A172 (cell line): ENCODE measurements around the gene SEC24D. TPM values are rescaled to one million over a fixed set of nuclear protein-coding genes. Genes with fewer than 3 reads are reported as not detected.
"Not testable (repeated sequence)": the region's sequence is repeated elsewhere in the genome, so short reads cannot be mapped to it uniquely, and the experiment has no call there.

Experiments used
- DNase-seq: peaks from one replicate; pipeline ENCODE4 v3.0.0-alpha.2; 2015; ENCODE audit warnings: low spot score
- total RNA-seq: library from RNA; depleted of rRNA; stranded (reverse); fragments of >200 nt; shearing (Covaris generic); gene quantifications from 2 replicates; pipeline ENCODE4 v1.2.3, GENCODE V29; 2014

Gene SEC24D
- total RNA-seq, 1 experiment from 2014 or later: 36.8 TPM

DNA sequence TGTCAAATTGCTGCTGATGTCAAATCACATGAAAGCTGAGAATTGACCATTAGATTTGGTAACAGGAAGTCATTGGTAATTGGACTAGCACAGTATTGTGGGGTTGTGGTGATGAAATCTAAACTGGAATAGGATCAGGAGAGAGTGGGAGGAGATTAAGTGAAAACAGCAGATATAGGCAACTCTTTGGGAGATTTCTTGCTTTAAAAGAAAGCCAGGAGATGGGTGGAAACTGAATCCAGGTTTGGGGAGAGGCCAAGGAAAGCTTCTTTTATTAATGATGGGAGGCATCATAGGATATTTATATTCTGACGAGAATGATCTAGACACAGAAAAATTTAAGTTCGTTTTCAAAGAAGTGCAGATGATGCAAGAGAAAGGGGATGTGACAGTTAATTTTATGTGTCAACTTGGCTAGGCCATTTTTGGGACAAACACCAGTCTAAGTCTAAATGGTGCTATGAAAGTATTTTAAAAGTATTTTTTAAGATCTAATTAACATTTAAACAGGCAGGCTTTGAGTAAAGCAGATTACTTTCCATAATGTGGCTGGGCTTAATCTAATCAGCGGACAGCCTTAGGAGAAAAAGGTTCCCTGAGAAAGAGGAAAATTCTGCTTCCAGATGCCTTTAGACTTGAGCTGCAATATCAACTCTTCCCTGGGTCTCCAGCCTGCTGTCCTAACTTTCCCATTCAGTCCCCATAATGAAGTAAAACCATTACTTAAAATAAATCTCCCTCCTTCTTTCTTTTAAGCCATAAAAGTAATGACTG is 24.7 kb downstream of the SEC24D start:
- DNase-seq: no peak

DNA sequence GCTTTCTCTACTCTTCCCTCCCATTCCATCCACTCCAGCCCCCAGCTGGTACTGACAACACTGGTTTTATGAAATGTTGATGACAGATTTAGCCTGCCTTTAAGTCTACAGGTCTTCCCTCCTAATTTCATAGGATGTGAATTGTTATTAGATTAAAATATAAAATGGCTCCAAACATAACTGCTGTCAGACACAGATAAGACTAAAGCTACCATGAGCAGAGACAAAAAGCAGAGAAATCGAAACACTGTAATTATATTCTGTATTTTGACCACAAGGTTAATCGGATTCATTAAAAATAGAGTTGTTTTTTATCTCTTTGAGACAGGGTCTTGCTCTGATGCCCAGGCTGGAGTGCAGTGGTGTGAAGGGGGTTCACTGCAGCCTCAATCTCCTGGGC is 28.3 kb downstream of the SEC24D start:
- no peak for DNase-seq

DNA sequence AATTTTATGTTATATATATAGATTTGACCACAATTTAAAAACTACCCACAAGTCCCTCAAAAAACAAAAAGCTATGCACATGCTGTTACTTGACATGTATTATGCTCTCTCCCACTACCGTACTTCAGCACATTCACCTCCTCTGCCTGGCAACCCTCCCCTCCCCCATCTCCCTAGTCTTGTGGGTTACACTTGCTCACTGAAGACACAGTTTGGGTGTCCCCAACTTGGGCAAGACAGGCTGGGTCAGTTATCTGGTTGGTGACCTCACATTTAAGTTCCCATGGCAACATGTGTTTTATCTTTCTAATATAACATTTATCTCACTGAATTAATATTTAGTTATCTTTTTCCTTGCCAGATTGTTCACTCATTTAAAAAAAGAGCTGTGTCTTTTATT is 32.7 kb downstream of the SEC24D start:
- DNase-seq: no peak

DNA sequence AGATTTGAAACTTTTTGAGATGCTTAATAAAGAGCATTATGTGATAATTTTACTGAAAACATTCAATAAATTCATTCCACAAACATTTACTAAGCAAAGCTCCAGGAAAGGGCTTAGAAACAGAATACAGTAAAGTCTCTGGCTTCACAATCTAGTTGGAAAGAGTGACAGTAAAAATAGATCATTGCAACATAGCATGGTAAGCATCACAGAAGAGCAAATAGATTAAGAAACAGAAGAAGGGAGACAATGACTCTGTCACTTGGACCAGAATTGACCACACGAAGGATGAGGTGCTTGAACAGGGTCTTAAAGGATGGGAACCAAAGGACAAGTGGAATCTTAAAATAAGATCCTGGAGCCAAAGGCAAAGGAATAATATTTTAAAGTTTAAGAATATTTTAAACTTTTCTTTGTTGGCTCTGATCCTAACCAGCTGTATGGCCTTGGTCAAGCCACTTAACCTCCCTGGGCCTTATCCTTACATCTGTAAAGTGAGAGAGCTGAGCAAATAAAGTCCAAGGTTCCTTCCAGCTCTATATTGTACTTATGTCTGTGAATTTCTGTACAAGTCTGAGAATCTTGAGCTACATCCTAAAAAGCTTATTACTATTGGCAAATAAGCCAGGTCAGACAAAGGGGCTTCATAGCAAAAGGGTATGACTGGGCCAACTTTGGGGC is 33.9 kb downstream of the SEC24D start:
- DNase-seq: no peak

DNA sequence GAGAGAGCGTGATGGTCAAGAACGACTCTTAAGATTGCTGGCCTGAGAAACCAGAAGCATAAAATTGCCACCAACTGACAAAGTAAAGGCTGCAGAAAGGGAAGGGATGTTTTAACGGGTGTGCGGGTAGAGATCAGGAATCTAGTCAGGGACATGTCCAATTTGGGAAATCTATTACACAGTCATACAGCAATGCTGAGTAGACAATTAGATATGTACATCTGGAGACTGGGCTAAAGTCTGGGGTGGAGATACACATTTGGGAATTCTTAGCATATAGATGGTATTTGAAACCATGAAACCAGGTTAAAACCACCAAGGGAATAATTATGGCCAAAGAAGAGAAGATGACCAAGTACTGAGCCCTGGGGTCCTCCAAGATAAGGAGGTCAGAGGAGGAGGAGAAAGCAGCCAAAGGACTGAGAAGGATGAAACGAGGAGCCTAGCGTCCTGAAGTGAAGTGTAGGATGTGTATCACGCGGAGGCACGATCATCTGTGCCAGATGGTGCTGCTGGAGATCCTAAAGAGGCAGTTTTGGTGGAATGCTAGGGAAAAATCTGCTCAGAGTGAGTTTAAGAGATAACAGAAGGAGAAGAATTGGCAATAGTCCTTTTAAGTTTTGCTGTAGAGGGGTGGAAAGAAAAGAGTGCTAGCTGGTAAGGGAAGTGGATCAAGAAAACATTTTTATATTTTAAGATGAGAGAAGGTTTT is 36.5 kb downstream of the SEC24D start:
- DNase-seq: no peak

DNA sequence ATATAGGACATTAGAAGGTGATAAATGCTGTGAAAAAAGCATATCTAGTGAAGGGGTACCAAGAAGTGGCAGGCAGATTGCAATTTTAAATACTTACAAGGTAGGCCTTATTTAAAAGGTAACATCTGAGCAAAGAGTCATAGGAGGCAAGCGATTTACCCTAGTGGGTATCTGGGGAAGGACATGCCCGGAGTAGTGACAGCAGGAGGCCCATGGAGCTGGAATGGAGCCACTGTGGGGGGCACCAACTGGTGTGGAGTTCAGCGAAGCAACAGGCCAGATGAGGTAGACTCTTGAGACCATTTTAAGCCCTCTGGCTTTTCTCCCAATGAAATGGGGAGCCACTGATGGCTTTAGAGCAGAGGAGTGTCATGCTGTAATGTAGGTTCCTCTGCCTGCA is 37.3 kb downstream of the SEC24D start:
- no peak for DNase-seq

DNA sequence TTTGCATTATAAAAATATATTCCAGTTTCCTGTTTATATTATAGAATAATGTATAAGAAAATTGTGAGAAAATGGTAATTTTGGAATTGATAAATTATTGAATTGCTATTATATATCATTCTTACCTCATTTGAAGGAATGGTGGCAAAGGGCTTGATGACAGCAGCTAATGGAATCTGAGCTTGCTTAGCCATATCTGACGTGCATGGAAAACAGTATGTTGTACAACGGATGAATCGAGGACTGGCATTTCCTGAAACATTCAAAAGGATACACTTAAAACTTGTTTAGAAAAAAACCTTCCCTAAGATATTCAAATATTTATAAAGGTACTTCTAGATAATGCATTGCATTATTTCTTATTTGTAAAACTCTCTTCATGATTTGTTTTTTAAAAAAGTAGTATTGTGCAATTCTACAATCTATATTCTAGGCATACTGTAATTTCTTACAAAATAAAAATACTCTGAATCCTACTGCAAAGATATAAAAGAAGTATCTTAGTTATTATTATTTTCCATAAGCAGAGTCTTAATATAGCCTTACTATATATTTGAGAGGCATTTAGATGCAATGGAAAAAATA is 38.3 kb downstream of the SEC24D start:
- DNase-seq: no peak

DNA sequence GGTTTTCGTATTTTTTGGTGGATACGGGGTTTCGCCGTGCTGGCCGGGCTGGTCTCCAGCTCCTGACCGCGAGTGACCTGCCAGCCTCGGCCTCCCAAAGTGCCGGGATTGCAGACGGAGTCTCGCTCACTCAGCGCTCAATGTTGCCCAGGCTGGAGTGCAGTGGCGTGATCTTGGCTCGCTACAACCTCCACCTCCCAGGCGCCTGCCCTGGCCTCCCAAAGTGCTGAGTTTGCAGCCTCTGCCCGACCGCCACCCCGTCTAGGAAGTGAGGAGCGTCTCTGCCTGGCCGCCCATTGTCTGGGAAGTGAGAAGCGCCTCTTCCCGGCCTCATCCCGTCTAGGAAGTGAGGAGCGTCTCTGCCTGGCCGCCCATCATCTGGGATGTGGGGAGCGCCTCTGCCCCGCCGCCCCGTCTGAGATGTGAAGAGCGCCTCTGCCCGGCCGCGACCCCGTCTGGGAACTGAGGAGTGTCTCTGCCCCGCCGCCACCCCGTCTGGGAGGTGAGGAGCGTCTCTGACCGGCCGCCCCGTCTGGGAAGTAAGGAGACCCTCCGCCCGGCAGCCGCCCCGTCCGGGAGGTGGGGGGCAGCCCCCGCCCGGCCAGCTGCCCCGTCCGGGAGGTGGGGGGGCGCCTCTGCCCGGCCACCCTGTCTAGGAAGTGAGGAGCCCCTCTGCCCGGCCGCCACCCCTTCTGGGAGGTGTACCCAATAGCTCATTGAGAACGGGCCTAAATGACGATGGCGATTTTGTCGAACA is 44.1 kb downstream of the SEC24D start:
- not testable (repeated sequence) for DNase-seq

DNA sequence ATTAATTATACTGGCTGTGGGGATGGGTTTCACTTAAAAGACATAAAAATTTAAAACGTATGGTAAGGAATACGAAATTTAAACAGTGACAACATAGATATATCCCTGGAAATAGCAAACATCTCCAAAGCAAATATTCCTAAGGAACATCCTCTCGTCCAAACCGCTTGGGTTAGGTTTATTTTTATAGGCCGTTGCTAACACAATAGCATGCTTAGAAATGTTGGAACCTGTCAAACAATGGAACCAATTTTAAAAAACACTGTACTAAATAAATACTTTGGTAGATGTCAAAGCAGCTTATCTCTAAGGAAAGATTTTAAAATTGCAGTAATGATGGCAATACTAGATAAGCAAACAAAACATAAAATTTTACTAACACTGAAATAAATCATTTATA is 45.4 kb downstream of the SEC24D start:
- DNase-seq: no peak

DNA sequence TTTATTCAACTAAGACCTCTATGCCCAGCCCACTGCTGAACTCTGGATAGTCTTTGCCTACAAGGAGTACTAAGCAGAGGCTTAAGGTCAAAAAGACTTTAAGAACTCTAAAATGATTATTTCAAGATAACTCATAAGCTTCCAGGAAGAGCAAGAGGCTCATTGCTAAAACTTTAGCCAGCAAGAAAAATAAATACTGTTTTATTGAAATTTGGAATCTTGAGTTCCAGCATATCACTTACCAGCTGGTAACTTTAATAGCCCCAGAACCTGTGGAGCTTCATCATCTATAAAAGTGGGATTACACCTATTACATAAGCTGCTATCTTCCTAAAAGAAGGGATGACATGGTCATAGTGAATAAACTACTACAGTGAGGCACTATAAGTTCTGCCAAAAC is 47.0 kb downstream of the SEC24D start:
- no peak for DNase-seq

DNA sequence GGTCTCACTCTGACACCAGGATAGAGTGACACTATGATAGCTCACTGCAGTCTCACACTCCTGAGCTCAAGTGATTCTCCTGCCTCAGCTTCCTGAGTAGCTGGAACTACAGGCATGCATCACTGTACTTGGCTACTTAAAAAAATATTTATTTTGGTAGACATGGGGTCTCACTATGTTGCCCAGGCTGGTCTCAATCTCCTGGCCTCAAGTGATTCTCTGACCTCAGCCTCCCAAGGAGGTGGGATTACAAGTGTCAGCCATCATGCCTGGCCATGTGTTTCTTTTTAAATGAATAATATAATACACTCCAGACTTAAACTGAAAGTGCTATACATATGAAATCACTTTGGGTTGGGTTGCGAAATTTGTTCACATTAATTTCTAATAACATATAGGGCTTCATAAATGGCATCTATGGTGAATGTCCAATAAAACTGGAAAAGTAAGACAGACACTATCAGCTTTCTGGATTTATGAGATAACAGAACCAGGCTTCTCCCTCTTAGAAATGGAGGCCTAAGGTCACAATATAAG is 48.0 kb downstream of the SEC24D start:
- DNase-seq: no peak

DNA sequence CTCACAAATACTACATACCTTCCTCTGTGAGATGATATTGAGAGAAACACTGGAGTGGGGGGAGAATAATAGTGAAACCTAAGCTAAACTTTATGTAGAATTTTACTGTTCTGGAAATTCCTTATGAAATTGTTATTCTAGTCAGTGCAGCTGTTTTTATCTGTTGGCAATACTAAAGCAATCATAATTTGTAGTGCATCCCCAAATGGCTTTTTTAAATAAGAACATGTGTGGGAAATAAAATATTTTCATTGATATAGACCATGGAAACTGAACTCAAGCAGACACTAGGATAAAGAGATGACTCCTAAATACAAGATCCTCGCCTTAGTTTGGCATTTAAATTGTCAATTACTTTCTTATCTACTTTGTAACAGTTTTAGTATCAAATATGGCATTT is 51.1 kb downstream of the SEC24D start:
- DNase-seq: no peak

DNA sequence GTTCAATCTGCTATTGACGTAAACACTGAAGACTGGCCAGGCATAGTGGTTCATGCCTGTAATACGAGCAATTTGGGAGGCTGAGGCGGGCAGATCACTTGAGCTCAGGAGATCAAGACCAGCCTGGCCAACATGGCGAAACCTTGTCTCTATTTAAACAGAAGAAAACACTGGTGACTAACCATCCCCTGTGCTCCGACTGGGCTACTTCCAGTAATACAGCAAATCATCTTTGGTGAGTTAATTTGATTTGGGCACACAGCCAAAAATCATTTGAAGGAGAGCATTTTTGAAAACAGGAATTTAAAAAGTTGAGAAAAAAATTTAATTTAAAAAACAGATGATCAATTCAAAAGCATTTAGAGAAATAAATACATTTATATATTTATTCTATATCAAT is 52.0 kb downstream of the SEC24D start:
- no peak for DNase-seq

DNA sequence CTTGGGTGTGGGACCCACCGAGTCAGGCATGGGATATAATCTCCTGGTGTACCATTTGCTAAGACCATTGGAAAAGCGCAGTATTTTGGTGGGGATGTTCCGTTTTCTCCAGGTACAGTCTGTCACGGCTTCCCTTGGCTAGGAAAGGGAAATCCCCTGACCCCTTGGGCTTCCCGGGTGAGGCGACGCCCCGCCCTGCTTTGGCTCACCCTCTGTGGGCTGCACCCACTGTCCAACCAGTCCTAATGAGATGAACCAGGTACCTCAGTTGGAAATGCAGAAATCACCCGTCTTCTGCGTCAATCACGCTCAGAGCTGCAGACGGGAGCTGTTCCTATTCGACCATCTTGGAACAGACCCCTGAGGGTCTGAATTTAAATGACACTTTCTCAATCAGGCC is 53.0 kb downstream of the SEC24D start:
- not testable (repeated sequence) for DNase-seq

DNA sequence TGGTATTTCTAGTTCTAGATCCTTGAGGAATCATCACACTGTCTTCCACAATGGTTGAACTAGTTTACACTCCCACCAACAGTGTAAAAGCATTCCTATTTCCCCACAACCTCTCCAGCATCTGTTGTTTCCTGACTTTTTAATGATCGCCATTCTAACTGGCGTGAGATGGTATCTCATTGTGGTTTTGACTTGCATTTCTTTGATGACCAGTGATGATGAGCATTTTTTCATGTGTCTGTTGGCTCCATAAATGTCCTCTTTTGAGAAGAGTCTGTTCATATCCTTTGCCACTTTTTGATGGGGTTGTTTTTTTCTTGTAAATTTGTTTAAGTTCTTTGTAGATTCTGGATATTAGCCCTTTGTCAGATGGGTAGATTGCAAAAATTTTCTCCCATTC is 58.3 kb downstream of the SEC24D start:
- not testable (repeated sequence) for DNase-seq

DNA sequence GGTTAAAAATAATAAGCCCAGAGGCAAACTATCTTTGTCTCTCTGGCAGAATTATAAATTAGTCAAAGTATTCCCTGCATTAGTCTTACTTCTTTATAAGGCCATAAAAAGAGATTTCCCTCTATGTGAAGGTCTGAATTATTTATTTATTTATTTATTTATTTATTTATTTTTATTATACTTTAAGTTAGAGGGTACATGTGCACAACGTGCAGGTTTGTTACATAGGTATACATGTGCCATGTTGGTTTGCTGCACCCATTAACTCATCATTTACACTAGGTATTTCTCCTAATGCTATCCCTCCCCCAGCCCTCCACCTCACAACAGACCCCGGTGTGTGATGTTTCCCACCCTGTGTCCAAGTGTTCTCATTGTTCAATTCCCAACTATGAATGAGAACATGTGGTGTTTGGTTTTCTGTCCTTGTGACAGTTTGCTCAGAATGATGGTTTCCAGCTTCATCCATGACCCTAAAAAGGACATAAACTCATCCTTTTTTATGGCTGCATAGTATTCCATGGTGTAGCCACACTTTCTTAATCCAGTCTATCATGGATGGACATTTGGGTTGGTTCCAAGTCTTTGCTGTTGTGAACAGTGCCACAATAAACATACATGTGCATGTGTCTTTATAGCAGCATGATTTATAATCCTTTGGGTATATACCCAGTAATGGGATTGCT is 58.8 kb downstream of the SEC24D start:
- DNase-seq: not testable (repeated sequence)

DNA sequence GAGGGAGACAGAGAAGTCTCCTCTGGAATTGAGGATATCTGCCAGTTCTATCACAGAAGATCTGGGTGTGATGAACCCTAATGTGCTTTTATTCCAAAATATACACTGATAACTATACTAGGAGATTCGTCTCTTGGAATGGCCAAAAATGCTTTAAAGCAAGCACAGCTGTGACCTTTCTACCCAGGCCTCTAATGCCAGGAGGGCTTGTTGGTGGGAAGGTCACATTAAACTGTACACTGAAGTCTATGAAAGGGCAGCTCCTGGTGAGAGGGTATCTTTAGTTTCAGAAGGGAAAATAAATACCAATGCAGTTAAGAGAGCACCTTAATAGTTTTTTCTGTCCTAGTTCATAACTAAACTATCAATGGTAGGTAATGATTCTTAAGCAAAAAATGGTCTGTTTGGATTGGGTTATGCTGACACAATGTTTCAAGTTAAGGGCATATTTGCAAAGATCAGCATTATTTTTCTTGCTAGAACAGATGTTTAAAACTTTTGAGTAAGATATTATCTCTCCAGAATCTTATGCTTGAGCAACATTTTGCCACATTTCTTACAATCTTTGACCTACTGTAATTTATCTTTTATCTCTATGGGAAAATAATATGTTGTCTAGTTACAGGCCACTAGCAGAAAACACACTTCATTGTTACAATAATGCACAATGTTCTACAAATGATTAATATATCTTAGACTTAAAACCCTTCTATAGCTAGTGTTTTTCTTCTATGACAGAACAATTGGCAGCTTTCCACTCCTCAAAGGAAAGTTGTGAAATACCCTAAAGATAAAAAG is 59.6 kb downstream of the SEC24D start:
- no peak for DNase-seq

DNA sequence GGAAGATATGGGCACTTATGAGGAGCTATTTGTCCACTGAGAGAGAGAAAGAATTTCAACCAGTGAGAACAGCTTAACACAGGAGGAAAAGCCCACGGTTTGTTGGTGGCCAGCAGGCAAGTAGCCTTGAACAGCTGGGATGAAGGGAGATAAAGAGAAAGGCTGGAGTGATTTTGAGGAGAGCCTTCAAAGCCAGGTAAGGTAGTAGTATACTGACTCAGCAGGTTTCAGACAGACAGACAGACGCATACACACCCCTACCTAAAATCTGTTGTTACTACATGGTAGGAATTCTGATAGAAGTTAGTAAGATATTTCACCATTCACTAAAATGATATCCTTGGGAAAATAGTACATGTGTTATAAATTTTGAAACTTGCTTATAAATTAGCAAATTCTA is 60.5 kb downstream of the SEC24D start:
- no peak for DNase-seq

DNA sequence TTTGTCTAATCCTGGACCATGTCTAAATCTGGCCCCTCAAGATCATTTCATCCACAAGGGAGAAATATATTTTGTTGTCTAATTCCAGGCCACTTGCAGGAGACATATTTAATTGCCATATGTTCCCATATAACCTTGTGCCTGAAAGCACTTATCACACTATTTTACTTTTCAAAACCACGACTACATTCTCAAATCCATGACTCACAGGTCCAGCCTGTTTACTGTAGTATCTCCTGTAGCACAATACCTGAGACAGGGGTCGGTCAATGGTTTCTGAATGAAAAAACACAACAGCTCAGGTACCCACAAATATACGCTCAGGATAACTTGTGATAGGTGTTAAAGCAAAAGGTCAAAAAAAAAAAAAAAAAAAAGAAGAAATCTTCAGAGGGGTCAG is 60.9 kb downstream of the SEC24D start:
- DNase-seq: peak; percentile 30

DNA sequence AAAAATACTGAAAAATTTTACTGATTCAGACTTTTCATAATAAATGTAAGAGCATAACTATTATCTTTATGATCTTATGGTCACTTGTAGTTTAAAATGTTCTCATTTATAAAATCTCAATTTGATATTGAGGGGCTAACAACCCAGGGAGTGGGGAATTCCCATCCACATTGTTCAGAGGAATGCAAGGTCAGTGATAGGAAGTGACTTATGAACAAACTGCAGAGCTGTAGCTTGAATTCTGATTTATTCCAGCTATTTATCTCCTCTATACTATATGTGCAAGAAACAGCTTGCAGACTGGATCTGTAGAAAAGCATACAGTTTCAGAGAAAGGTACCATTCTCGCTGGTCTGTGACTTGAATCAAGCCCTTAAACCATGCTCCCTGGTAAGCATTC is 61.6 kb downstream of the SEC24D start:
- no peak for DNase-seq
